AG04449 (cell line): ENCODE measurements around the gene UVRAG.

Experiments used
- CTCF ChIA-PET: fragments of 350-600 bp; formaldehyde crosslinking; extraction: SDS; loops from one replicate; lab custom pipeline; 2021; ENCODE audit warnings: antibody characterized with exemption; lab: Yijun Ruan, JAX
- POLR2A ChIA-PET: fragments of 400-600, 350-600 bp; formaldehyde crosslinking; extraction: SDS; loops from one replicate; lab custom pipeline; 2020; ENCODE audit warnings: antibody characterized with exemption, inconsistent platforms; lab: Yijun Ruan, JAX
- DNase-seq: peaks from one replicate; pipeline ENCODE4 v3.0.0-alpha.2; 2010; ENCODE audit warnings: low read depth, low spot score
- H3K4me3 ChIP-seq: 2 replicates; pipeline ENCODE4 v1.5.1; 2011; ENCODE audit warnings: low read depth, mild to moderate bottlenecking, control low read depth, low read length
- CTCF ChIP-seq: IDR thresholded peaks from one replicate; pipeline ENCODE4 v1.5.1; 2011; ENCODE audit warnings: mild to moderate bottlenecking, moderate library complexity, low read length, control low read depth, inconsistent platforms; ENCODE audit not compliant: insufficient read depth; ENCODE audit errors: missing control alignments

The UVRAG gene

GRCh38 chr11:76185511-76185910 lies 370.5 kb downstream of the UVRAG start:
- no peak for TF ChIP-seq CTCF
- POLR2A ChIA-PET: no interaction called here
- CTCF ChIA-PET: interaction anchor here (0.7 to 3.3 kb wide), 5 partner anchors 11 to 288 kb away, joined by 3 to 18 read pairs (median 4); no protein-coding TSS in a partner anchor
- DNase-seq: no peak
- H3K4me3 ChIP-seq: no peak overlapping the region

GRCh38 chr11:76185931-76186401 lies 371.0 kb downstream of the UVRAG start:
- no peak overlapping the region for H3K4me3 ChIP-seq
- POLR2A ChIA-PET: interaction anchor here (0.6 kb wide), 1 partner anchor 88 kb away, joined by 4 read pairs; no protein-coding TSS in a partner anchor
- CTCF ChIA-PET: interaction anchor here (0.7 to 3.3 kb wide), 6 partner anchors 8 to 289 kb away, joined by 3 to 18 read pairs (median 4); no protein-coding TSS in a partner anchor

GRCh38 chr11:76186776-76187279 lies 371.8 kb downstream of the UVRAG start:
- no peak for TF ChIP-seq CTCF
- ChIA-PET CTCF (interaction anchor here (1.2 to 3.3 kb wide), 4 partner anchors 9 to 289 kb away, joined by 3 to 18 read pairs (median 6); no protein-coding TSS in a partner anchor), POLR2A (interaction anchor here (0.6 kb wide), 1 partner anchor 87 kb away, joined by 4 read pairs; no protein-coding TSS in a partner anchor)
- H3K4me3 ChIP-seq: no peak overlapping the region
- no peak for DNase-seq

More at GRCh38 chr11:76185931-76186401, 371.0 kb downstream of the UVRAG start:
- no peak for DNase-seq
- no peak for TF ChIP-seq CTCF

GRCh38 chr11:76188873-76189272 lies 373.9 kb downstream of the UVRAG start:
- no peak for TF ChIP-seq CTCF
- DNase-seq: no peak
- CTCF ChIA-PET: no interaction called here
- H3K4me3 ChIP-seq: no peak overlapping the region
- POLR2A ChIA-PET: no interaction called here

- POLR2A ChIA-PET: no interaction called here
Measured at GRCh38 chr11:76189682-76190081, 374.7 kb downstream of the UVRAG start.

More at GRCh38 chr11:76189682-76190081, 374.7 kb downstream of the UVRAG start:
- TF ChIP-seq CTCF: no peak
- H3K4me3 ChIP-seq: no peak overlapping the region
- CTCF ChIA-PET: interaction anchor here (1.5 to 3.9 kb wide), 2 partner anchors 19 to 293 kb away, joined by 6 to 24 read pairs; no protein-coding TSS in a partner anchor
- DNase-seq: no peak
